ENCODE data around the gene ASIP. TPM values are rescaled to one million over a fixed set of nuclear protein-coding genes. Genes with fewer than 3 reads are reported as not detected.
A peak's percentile ranks its signal among the peaks of the same experiment; 100 is the strongest.

The ASIP gene
- total RNA-seq, 1 experiment from 2014 or later: not detected

GRCh38 chr20:34300809-34301586 is 59.8 kb downstream of the ASIP start:
- Mint-ChIP-seq H3K27ac (ENCODE audit: low read depth, unreplicated experiment) (peak overlapping the region; percentile 83), H3K4me1 (ENCODE audit: insufficient read depth, unreplicated experiment) (peaks cover 5% of the 10 kb centered on the region), H3K36me3 (ENCODE audit: insufficient read depth, unreplicated experiment) (peaks cover 7% of the 10 kb centered on the region), H3K4me3 (ENCODE audit: unreplicated experiment) (no peak overlapping the region), H3K27me3 (ENCODE audit: insufficient read depth, unreplicated experiment) (no peaks in the 10 kb centered on the region), H3K9me3 (ENCODE audit: unreplicated experiment) (no peaks in the 10 kb centered on the region)
- DNase-seq (ENCODE audit: unreplicated experiment): no peak
- no peak for TF ChIP-seq CTCF (IDR thresholded peaks at IDR 0.05; ENCODE audit: unreplicated experiment)
- ChIA-PET POLR2A (interaction anchor here (0.5 to 4.4 kb wide), 8 partner anchors 13 to 215 kb away, joined by 3 to 45 read pairs (median 4); partner anchors contain the start of gene DYNLRB1), CTCF (interaction anchor here (0.6 to 4.5 kb wide), 9 partner anchors 8 to 469 kb away, joined by 3 to 39 read pairs (median 4); no protein-coding TSS in a partner anchor)
- intact Hi-C loops (cut with micrococcal nuclease): no loop called here
- BruUV-seq (replicated peaks): no TSS peak

GRCh38 chr20:34301587-34302311 is 60.5 kb downstream of the ASIP start:
- Mint-ChIP-seq H3K27me3 (ENCODE audit: insufficient read depth, unreplicated experiment) (no peaks in the 10 kb centered on the region), H3K4me1 (ENCODE audit: insufficient read depth, unreplicated experiment) (peaks cover 5% of the 10 kb centered on the region), H3K9me3 (ENCODE audit: unreplicated experiment) (no peaks in the 10 kb centered on the region), H3K27ac (ENCODE audit: low read depth, unreplicated experiment) (peak overlapping the region; percentile 83), H3K36me3 (ENCODE audit: insufficient read depth, unreplicated experiment) (peaks cover 5% of the 10 kb centered on the region), H3K4me3 (ENCODE audit: unreplicated experiment) (no peak overlapping the region)
- POLR2A ChIA-PET: interaction anchor here (0.5 to 4.4 kb wide), 20 partner anchors 11 to 802 kb away, joined by 3 to 45 read pairs (median 5); partner anchors contain the start of genes DYNLRB1, EIF2S2, ITCH and PIGU
- no TSS peak for BruUV-seq (replicated peaks)
- CTCF ChIA-PET: interaction anchor here (0.5 to 4.5 kb wide), 10 partner anchors 8 to 468 kb away, joined by 3 to 39 read pairs (median 4); no protein-coding TSS in a partner anchor
- intact Hi-C loops (cut with micrococcal nuclease): loop anchor here (2.0 kb wide), 1 partner anchor 111 kb away; no protein-coding TSS in a partner anchor
- no peak for DNase-seq (ENCODE audit: unreplicated experiment)
- no peak for TF ChIP-seq CTCF (IDR thresholded peaks at IDR 0.05; ENCODE audit: unreplicated experiment)

- H3K4me1 Mint-ChIP-seq (ENCODE audit: insufficient read depth, unreplicated experiment): peaks cover 5% of the 10 kb centered on the region
- no peaks in the 10 kb centered on the region for H3K9me3 Mint-ChIP-seq (ENCODE audit: unreplicated experiment)
- no peak for TF ChIP-seq CTCF (IDR thresholded peaks at IDR 0.05; ENCODE audit: unreplicated experiment)
- DNase-seq (ENCODE audit: unreplicated experiment): no peak
- H3K36me3 Mint-ChIP-seq (ENCODE audit: insufficient read depth, unreplicated experiment): no peaks in the 10 kb centered on the region
- H3K4me3 Mint-ChIP-seq (ENCODE audit: unreplicated experiment): no peak overlapping the region
- intact Hi-C loops (cut with micrococcal nuclease): loop anchor here (2.0 kb wide), 1 partner anchor 112 kb away; no protein-coding TSS in a partner anchor
- TSS peak; percentile 65 for BruUV-seq (replicated peaks)
- POLR2A ChIA-PET: interaction anchor here (0.5 to 4.4 kb wide), 23 partner anchors 10 to 802 kb away, joined by 3 to 45 read pairs (median 4); partner anchors contain the start of genes DYNLRB1, EIF2S2, ITCH and PIGU
- peak overlapping the region; percentile 83 for H3K27ac Mint-ChIP-seq (ENCODE audit: low read depth, unreplicated experiment)
- H3K27me3 Mint-ChIP-seq (ENCODE audit: insufficient read depth, unreplicated experiment): no peaks in the 10 kb centered on the region
- CTCF ChIA-PET: interaction anchor here (0.5 to 4.5 kb wide), 7 partner anchors 9 to 200 kb away, joined by 3 to 39 read pairs (median 4); no protein-coding TSS in a partner anchor
These were observed 61.1 kb downstream of the ASIP start for GRCh38 chr20:34302312-34302722.
